Spleen (tissue), 7 donors: Measurements from ENCODE around the gene CA12.

Source experiments
- CTCF ChIP-seq, 11 experiments: fragments of 200-600 bp in 7 of 11; fragments of 450-650 bp in 4 of 11; sonication (generic) in 4 of 11; IDR thresholded peaks in 8 of 11; conservative IDR thresholded peaks in 3 of 11; 1 replicate in 7 of 11; 2 replicates in 4 of 11; pipeline versions ENCODE4 v1.4.0 to v1.8.0; 2016 to 2021; ENCODE audit warnings: antibody characterized with exemption in 11 of 11, inconsistent platforms in 4 of 11, mild to moderate bottlenecking in 1 of 11
- POLR2AphosphoS5 ChIP-seq, 3 donors: sonication (generic); formaldehyde crosslinking; IDR thresholded peaks; one replicate each; pipeline ENCODE4 v1.5.1; 2017; ENCODE audit warnings: antibody characterized with exemption in 3 of 3
- donor health status: DM: no; HTN: no; CAD: no; lungs with moderate emphysema.
- donor health status: DM: no; HTN: no; CAD: no.
- donor health status: DM: no; HTN: no; CAD: no.

DNA sequence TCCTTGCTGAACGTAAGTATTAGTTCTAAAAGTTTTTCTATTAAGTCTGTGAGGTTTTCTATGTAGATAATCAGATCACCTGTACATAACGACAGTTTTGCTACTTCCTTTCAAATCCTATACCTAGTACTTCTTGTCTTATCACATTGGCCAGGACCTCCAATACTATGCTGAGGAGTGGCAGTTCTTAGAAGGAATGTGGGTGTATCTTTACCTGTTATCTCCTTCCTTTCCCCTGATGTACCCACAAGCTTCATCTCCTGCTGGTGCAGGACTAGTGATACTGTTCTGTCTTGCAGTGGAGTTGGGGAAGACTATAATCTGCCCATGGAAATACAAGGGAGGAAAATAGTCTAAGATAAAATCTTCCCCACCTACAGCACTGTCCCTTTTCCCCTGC is 16.8 kb upstream of the CA12 start:
- TF ChIP-seq CTCF (IDR thresholded peaks at IDR 0.05 in 8 of 11, conservative IDR thresholded peaks at IDR 0.05 in 3 of 11) (no peak), POLR2AphosphoS5 (IDR thresholded peaks at IDR 0.05) (no peak)
